NT2/D1 (cell line): ENCODE data around the gene EXD1.

Source experiments
- SUZ12 ChIP-seq: IDR thresholded peaks from 2 replicates; pipeline ENCODE4 v1.6.1; 2011; ENCODE audit not compliant: insufficient read length, insufficient read depth; ENCODE audit errors: extremely low read depth
- YY1 ChIP-seq: IDR thresholded peaks from 2 replicates; pipeline ENCODE4 v1.6.1; 2011; ENCODE audit not compliant: insufficient read length, insufficient read depth
- ZNF274 ChIP-seq: IDR thresholded peaks from 2 replicates; pipeline ENCODE4 v1.6.1; 2011; ENCODE audit warnings: mild to moderate bottlenecking, low read depth, low read length

- TF ChIP-seq YY1: no peak
- no peak for TF ChIP-seq ZNF274
- no peak for TF ChIP-seq SUZ12
Measured at GRCh38 chr15:41150279-41150678, 80.3 kb downstream of the EXD1 start.
